GM12891 (cell line): Measurements from ENCODE around the gene CALML6.

Experiments
- POLR2A ChIP-seq: IDR thresholded peaks from 2 replicates; pipeline ENCODE4 v1.6.1; 2011; ENCODE audit warnings: low read depth, low read length, control low read depth
- POLR2AphosphoS5 ChIP-seq: IDR thresholded peaks from 2 replicates; pipeline ENCODE4 v1.6.1; 2011; ENCODE audit warnings: low read depth, low read length, control low read depth
- POU2F2 ChIP-seq: IDR thresholded peaks from 2 replicates; pipeline ENCODE4 v1.6.1; 2011; ENCODE audit warnings: low read depth, mild to moderate bottlenecking, control low read depth, low read length, moderate library complexity
- TAF1 ChIP-seq: IDR thresholded peaks from 2 replicates; pipeline ENCODE4 v1.6.1; 2011; ENCODE audit warnings: low read depth, low read length, control low read depth

GRCh38 chr1:1941868-1942752 is 27.1 kb downstream of the CALML6 start:
- no peak for TF ChIP-seq POLR2AphosphoS5
- no peak for TF ChIP-seq POU2F2
- no peak for TF ChIP-seq POLR2A
- TF ChIP-seq TAF1, result no peak
